ENCODE results near the gene NAALADL2. TPM values are rescaled to one million over a fixed set of nuclear protein-coding genes. Genes with fewer than 3 reads are reported as not detected.

The NAALADL2 gene
- total and polyA plus RNA-seq, 2 donors (not counting 3 experiments of a cell fraction or from before 2014, with no cell fraction given), result 1.1 to 4.0 TPM

DNA sequence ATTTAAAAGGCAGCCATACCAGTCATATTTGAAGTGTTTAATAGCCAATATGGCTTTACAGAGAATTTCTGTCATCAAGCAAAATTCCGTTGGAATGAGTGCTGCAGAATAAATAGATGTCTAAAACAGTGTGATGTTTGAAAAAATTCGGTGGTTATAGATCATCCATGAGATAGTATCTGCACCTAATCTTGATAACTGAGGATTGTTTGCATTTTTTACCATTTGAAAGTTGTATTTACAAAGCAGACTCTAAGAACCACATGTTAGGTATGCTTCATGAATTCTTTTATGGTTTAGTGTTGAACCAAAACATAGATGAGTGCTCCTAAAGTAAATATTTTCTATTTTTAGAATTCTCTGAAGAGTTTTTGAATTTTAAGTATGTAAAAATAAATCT is 476.1 kb downstream of the NAALADL2 start:
- CTCF ChIA-PET, result no interaction called here
- no peak for FAIRE-seq
- no peaks in the 10 kb centered on the region for H3K27me3 ChIP-seq (ENCODE audit: control insufficient read depth in 2 of 2, insufficient read depth in 2 of 2, low read length in 2 of 2)
- H3K4me3 ChIP-seq (replicated peaks in 1 of 3; ENCODE audit: insufficient read depth in 1 of 3, low read depth in 1 of 3, low read length in 3 of 3), result no peak overlapping the region
- no peaks in the 10 kb centered on the region for H3K79me2 ChIP-seq (ENCODE audit: control insufficient read depth, insufficient read depth, low read length)
- no TSS peak for BruUV-seq (replicated peaks)
- no peak overlapping the region for H2AFZ ChIP-seq (ENCODE audit: low read depth, low read length)
- no peak overlapping the region for H3K9ac ChIP-seq (replicated peaks; ENCODE audit: extremely low read depth, insufficient read depth, low read length)
- dilution Hi-C loops (cut with MboI; ENCODE audit: extremely low pct_ligation_motif_present, low sequenced_read_pairs) (no loop called here), intact Hi-C loops (cut with micrococcal nuclease) (no loop called here)
- H3K4me2 ChIP-seq (ENCODE audit: insufficient read depth, low read length), result no peak overlapping the region
- no peak for TF ChIP-seq MYC (IDR thresholded peaks at IDR 0.05; ENCODE audit: low read depth, low read length)
- no peak for TF ChIP-seq GATA2 (IDR thresholded peaks at IDR 0.05; ENCODE audit: insufficient read depth, insufficient read length, low read depth, low read length)
- no peak for TF ChIP-seq EZH2 (IDR thresholded peaks at IDR 0.05; ENCODE audit: borderline replicate concordance, low read depth, low read length, severe bottlenecking)
- no peak for TF ChIP-seq POLR2AphosphoS5 (IDR thresholded peaks at IDR 0.05; ENCODE audit: insufficient read depth, low read depth, low read length)
- TF ChIP-seq, protein P1, sequence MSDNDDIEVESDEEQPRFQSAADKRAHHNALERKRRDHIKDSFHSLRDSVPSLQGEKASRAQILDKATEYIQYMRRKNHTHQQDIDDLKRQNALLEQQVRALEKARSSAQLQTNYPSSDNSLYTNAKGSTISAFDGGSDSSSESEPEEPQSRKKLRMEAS (IDR thresholded peaks at IDR 0.05; ENCODE audit: insufficient read depth, insufficient read length), result no peak
- TF ChIP-seq, protein P2, sequence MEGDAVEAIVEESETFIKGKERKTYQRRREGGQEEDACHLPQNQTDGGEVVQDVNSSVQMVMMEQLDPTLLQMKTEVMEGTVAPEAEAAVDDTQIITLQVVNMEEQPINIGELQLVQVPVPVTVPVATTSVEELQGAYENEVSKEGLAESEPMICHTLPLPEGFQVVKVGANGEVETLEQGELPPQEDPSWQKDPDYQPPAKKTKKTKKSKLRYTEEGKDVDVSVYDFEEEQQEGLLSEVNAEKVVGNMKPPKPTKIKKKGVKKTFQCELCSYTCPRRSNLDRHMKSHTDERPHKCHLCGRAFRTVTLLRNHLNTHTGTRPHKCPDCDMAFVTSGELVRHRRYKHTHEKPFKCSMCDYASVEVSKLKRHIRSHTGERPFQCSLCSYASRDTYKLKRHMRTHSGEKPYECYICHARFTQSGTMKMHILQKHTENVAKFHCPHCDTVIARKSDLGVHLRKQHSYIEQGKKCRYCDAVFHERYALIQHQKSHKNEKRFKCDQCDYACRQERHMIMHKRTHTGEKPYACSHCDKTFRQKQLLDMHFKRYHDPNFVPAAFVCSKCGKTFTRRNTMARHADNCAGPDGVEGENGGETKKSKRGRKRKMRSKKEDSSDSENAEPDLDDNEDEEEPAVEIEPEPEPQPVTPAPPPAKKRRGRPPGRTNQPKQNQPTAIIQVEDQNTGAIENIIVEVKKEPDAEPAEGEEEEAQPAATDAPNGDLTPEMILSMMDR (IDR thresholded peaks at IDR 0.05; ENCODE audit: extremely low read depth in 1 of 2, insufficient read depth in 1 of 2, low read depth in 1 of 2, low read length in 2 of 2), result no peak
- TF ChIP-seq FOS (IDR thresholded peaks at IDR 0.05; ENCODE audit: borderline replicate concordance, insufficient read depth, low read length), result no peak
- no peak for TF ChIP-seq JUN (IDR thresholded peaks at IDR 0.05; ENCODE audit: borderline replicate concordance, insufficient read depth, insufficient read length, low read depth)
- no peak for TF ChIP-seq POLR2A (IDR thresholded peaks at IDR 0.05; ENCODE audit: low read depth, low read length)
- no peaks in the 10 kb centered on the region for H3K36me3 ChIP-seq (ENCODE audit: control insufficient read depth in 2 of 2, extremely low read depth in 1 of 2, insufficient read depth in 2 of 2, low read length in 2 of 2)
- H3K9me1 ChIP-seq (replicated peaks; ENCODE audit: control insufficient read depth, extremely low read depth, insufficient read depth, low read length), result no peaks in the 10 kb centered on the region
- DNase-seq (ENCODE audit: low read depth, low spot score), result no peak
- no peaks in the 10 kb centered on the region for H4K20me1 ChIP-seq (replicated peaks; ENCODE audit: control insufficient read depth, extremely low read depth, insufficient read depth, low read length)
- H3K9me3 ChIP-seq (replicated peaks; ENCODE audit: control insufficient read depth, insufficient read depth, low read length), result no peaks in the 10 kb centered on the region
- POLR2A ChIA-PET, result no interaction called here
- H3K27ac ChIP-seq (ENCODE audit: insufficient read depth, low read depth, low read length), result no peak overlapping the region
- H3K4me1 ChIP-seq (ENCODE audit: control insufficient read depth, extremely low read depth, insufficient read depth, low read length), result no peaks in the 10 kb centered on the region

Data from endothelial cell of umbilical vein (primary cell).